KMS-11 (cell line): Measurements from ENCODE around the gene CCDC33.

Experiments used
- H2AFZ ChIP-seq: fragments of 200-600 bp; sonication (generic); 2 replicates; pipeline ENCODE4 v1.6.1; 2016; ENCODE audit warnings: antibody characterized with exemption, mixed run types, low read depth
- H3K27ac ChIP-seq: fragments of 200-600 bp; sonication (generic); 2 replicates; pipeline ENCODE4 v1.6.1; 2016; ENCODE audit warnings: mild to moderate bottlenecking, mixed run types
- H3K27me3 ChIP-seq: fragments of 200-600 bp; sonication (generic); 2 replicates; pipeline ENCODE4 v1.6.1; 2017; ENCODE audit warnings: mild to moderate bottlenecking, low read depth, mixed run types, moderate library complexity; ENCODE audit not compliant: insufficient read depth
- H3K36me3 ChIP-seq: fragments of 200-600 bp; sonication (generic); 2 replicates; pipeline ENCODE4 v1.6.1; 2017; ENCODE audit warnings: mild to moderate bottlenecking, mixed run types; ENCODE audit not compliant: insufficient read depth
- H3K4me1 ChIP-seq: fragments of 200-600 bp; sonication (generic); 2 replicates; pipeline ENCODE4 v1.6.1; 2016; ENCODE audit warnings: mild to moderate bottlenecking, low read depth, mixed run types; ENCODE audit not compliant: poor library complexity, severe bottlenecking
- H3K4me2 ChIP-seq: fragments of 200-600 bp; sonication (generic); 2 replicates; pipeline ENCODE4 v1.7.0; 2016; ENCODE audit warnings: mild to moderate bottlenecking, mixed run types
- H3K4me3 ChIP-seq: fragments of 200-600 bp; sonication (generic); IDR thresholded peaks from 2 replicates; pipeline ENCODE4 v1.6.1; 2017; ENCODE audit warnings: low read depth, low read length, mixed read lengths; ENCODE audit not compliant: insufficient read depth
- H3K79me2 ChIP-seq: fragments of 200-600 bp; sonication (generic); 2 replicates; pipeline ENCODE4 v1.6.1; 2016; ENCODE audit warnings: low read depth, mixed run types; ENCODE audit not compliant: insufficient read depth
- H3K9ac ChIP-seq: fragments of 200-600 bp; sonication (generic); 2 replicates; pipeline ENCODE4 v1.6.1; 2016; ENCODE audit warnings: mild to moderate bottlenecking, mixed run types
- H4K20me1 ChIP-seq: fragments of 200-600 bp; sonication (generic); 2 replicates; pipeline ENCODE4 v1.6.1; 2016; ENCODE audit warnings: mild to moderate bottlenecking, mixed run types; ENCODE audit not compliant: insufficient read depth
- CTCF ChIP-seq: fragments of 200-600 bp; sonication (generic); conservative IDR thresholded peaks from 2 replicates; pipeline ENCODE4 v1.6.1; 2017; ENCODE audit warnings: low read depth, mild to moderate bottlenecking, antibody characterized with exemption, low read length, moderate library complexity, mixed read lengths

Gene CCDC33

GRCh38 chr15:74252721-74253120 is 16.6 kb downstream of the CCDC33 start:
- Histone ChIP-seq H3K36me3 (no peaks in the 10 kb centered on the region), H3K4me1 (no peaks in the 10 kb centered on the region), H3K27me3 (peaks cover 82% of the 10 kb centered on the region), H3K27ac (no peak overlapping the region), H4K20me1 (no peaks in the 10 kb centered on the region), H3K9ac (no peak overlapping the region), H2AFZ (no peak overlapping the region), H3K4me3 (no peak overlapping the region), H3K4me2 (no peak overlapping the region), H3K79me2 (no peaks in the 10 kb centered on the region)
- TF ChIP-seq CTCF = no peak

- Histone ChIP-seq H2AFZ (no peak overlapping the region), H3K27me3 (peaks cover 85% of the 10 kb centered on the region), H3K79me2 (no peaks in the 10 kb centered on the region), H3K4me1 (no peaks in the 10 kb centered on the region), H3K4me3 (no peak overlapping the region), H3K27ac (no peak overlapping the region), H3K9ac (no peak overlapping the region), H3K4me2 (no peak overlapping the region), H4K20me1 (no peaks in the 10 kb centered on the region), H3K36me3 (no peaks in the 10 kb centered on the region)
- no peak for TF ChIP-seq CTCF
Measured at GRCh38 chr15:74253211-74253921, 17.2 kb downstream of the CCDC33 start.

GRCh38 chr15:74257105-74257504 is 21.0 kb downstream of the CCDC33 start:
- H3K4me2 ChIP-seq = no peak overlapping the region
- TF ChIP-seq CTCF = no peak
- peaks cover 90% of the 10 kb centered on the region for H3K27me3 ChIP-seq
- no peaks in the 10 kb centered on the region for H3K36me3 ChIP-seq
- no peaks in the 10 kb centered on the region for H3K4me1 ChIP-seq
- no peak overlapping the region for H3K27ac ChIP-seq
- H3K9ac ChIP-seq = no peak overlapping the region
- no peak overlapping the region for H3K4me3 ChIP-seq
- no peaks in the 10 kb centered on the region for H3K79me2 ChIP-seq
- no peak overlapping the region for H2AFZ ChIP-seq
- H4K20me1 ChIP-seq = no peaks in the 10 kb centered on the region

GRCh38 chr15:74257623-74258022 is 21.5 kb downstream of the CCDC33 start:
- Histone ChIP-seq H3K9ac (no peak overlapping the region), H3K36me3 (no peaks in the 10 kb centered on the region), H4K20me1 (no peaks in the 10 kb centered on the region), H3K79me2 (no peaks in the 10 kb centered on the region), H3K27me3 (peaks cover 91% of the 10 kb centered on the region), H3K27ac (no peak overlapping the region), H3K4me3 (no peak overlapping the region), H3K4me1 (no peaks in the 10 kb centered on the region), H3K4me2 (no peak overlapping the region), H2AFZ (no peak overlapping the region)
- no peak for TF ChIP-seq CTCF
